Left ventricle myocardium inferior (tissue), 1 donor: ENCODE results near the gene HACD2. TPM values are rescaled to one million over a fixed set of nuclear protein-coding genes. Genes with fewer than 3 reads are reported as not detected.
A peak's percentile ranks its signal among the peaks of the same experiment; 100 is the strongest.

Experiments used
- DNase-seq: peaks from one replicate; pipeline ENCODE4 v3.0.0-alpha.2; 2020
- H3K27ac ChIP-seq: fragments of 200-600 bp; replicated peaks from 2 replicates; pipeline ENCODE4 v1.8.0; 2021
- H3K27me3 ChIP-seq: fragments of 200-600 bp; 2 replicates; pipeline ENCODE4 v1.8.0; 2021; ENCODE audit warnings: low read depth
- H3K36me3 ChIP-seq: fragments of 200-600 bp; 2 replicates; pipeline ENCODE4 v1.8.0; 2021
- H3K4me1 ChIP-seq: fragments of 200-600 bp; 2 replicates; pipeline ENCODE4 v1.8.0; 2021
- H3K4me3 ChIP-seq: fragments of 200-600 bp; 2 replicates; pipeline ENCODE4 v1.8.0; 2021; ENCODE audit warnings: mild to moderate bottlenecking, moderate library complexity
- H3K9me3 ChIP-seq: fragments of 200-600 bp; replicated peaks from 2 replicates; pipeline ENCODE4 v1.8.0; 2021
- CTCF ChIP-seq: fragments of 200-600 bp; IDR thresholded peaks from 2 replicates; pipeline ENCODE4 v1.8.0; 2021; ENCODE audit warnings: antibody characterized with exemption, mild to moderate bottlenecking, borderline replicate concordance
- intact Hi-C: fragments of 100-400 bp; cut with micrococcal nuclease; formaldehyde crosslinking; loops from one replicate; pipeline ENCODE4 v1.11.0; 2022
- total RNA-seq: library from RNA; stranded (reverse); fragmentation: NEBNext Ultra II Directional; extraction: Animal tissue kit (Norgen Biotek cat#: 25700); gene quantifications from one replicate; pipeline ENCODE4 v1.2.1, GENCODE V29; 2021
- donor health status: DM: no; HTN: yes; CAD: no; lungs with severe emphysema.

Gene HACD2
- total RNA-seq, 1 donor from 2014 or later = 8.1 TPM

- no peak for TF ChIP-seq CTCF
- Histone ChIP-seq H3K9me3 (no peaks in the 10 kb centered on the region), H3K4me1 (peaks cover 37% of the 10 kb centered on the region), H3K36me3 (peaks cover 13% of the 10 kb centered on the region), H3K4me3 (no peak overlapping the region), H3K27ac (no peak overlapping the region), H3K27me3 (no peaks in the 10 kb centered on the region)
- DNase-seq = no peak
- intact Hi-C loops = no loop called here
Observed at GRCh38 chr3:123524981-123525380, 59.9 kb downstream of the HACD2 start.

GRCh38 chr3:123523023-123523412 is 61.8 kb downstream of the HACD2 start:
- Histone ChIP-seq H3K4me1 (peaks cover 37% of the 10 kb centered on the region), H3K27me3 (no peaks in the 10 kb centered on the region), H3K4me3 (no peak overlapping the region), H3K27ac (peak overlapping the region; percentile 56), H3K36me3 (peaks cover 10% of the 10 kb centered on the region), H3K9me3 (no peaks in the 10 kb centered on the region)
- intact Hi-C loops = no loop called here
- peak; percentile 31 for DNase-seq
- no peak for TF ChIP-seq CTCF

- Histone ChIP-seq H3K36me3 (peaks cover 5% of the 10 kb centered on the region), H3K27ac (peak overlapping the region; percentile 56), H3K9me3 (no peaks in the 10 kb centered on the region), H3K4me1 (peaks cover 37% of the 10 kb centered on the region), H3K4me3 (no peak overlapping the region), H3K27me3 (no peaks in the 10 kb centered on the region)
- TF ChIP-seq CTCF = no peak
- no peak for DNase-seq
- intact Hi-C loops = no loop called here
Observed at GRCh38 chr3:123522320-123523022, 62.4 kb downstream of the HACD2 start.

- Histone ChIP-seq H3K4me1 (peaks cover 37% of the 10 kb centered on the region), H3K36me3 (no peaks in the 10 kb centered on the region), H3K27ac (no peak overlapping the region), H3K4me3 (no peak overlapping the region), H3K27me3 (no peaks in the 10 kb centered on the region), H3K9me3 (no peaks in the 10 kb centered on the region)
- no peak for DNase-seq
- no peak for TF ChIP-seq CTCF
- intact Hi-C loops = no loop called here
Observed at GRCh38 chr3:123521179-123521969, 63.5 kb downstream of the HACD2 start.

GRCh38 chr3:123520656-123521055 is 64.2 kb downstream of the HACD2 start:
- no peak for DNase-seq
- no peaks in the 10 kb centered on the region for H3K36me3 ChIP-seq
- H3K27ac ChIP-seq = no peak overlapping the region
- TF ChIP-seq CTCF = no peak
- no peaks in the 10 kb centered on the region for H3K9me3 ChIP-seq
- peaks cover 37% of the 10 kb centered on the region for H3K4me1 ChIP-seq
- H3K4me3 ChIP-seq = no peak overlapping the region
- H3K27me3 ChIP-seq = no peaks in the 10 kb centered on the region
- intact Hi-C loops = no loop called here
